Cardiac muscle cell (in vitro differentiated cells and primary cell): ENCODE data around the gene MAPK1. TPM values are rescaled to one million over a fixed set of nuclear protein-coding genes. Genes with fewer than 3 reads are reported as not detected.
"Not testable (repeated sequence)": the region's sequence is repeated elsewhere in the genome, so short reads cannot be mapped to it uniquely, and the experiment has no call there.

Experiments used
- DNase-seq, 2 donors: peaks; one replicate each; pipeline versions ENCODE4 v3.0.0 to v3.0.0-alpha.2; 2010 to 2017; ENCODE audit warnings: low read depth in 1 of 2, low spot score in 1 of 2
- H3K27ac ChIP-seq: fragments of 200-600 bp; sonication (generic); 2 replicates; pipeline ENCODE4 v1.5.1; 2016
- H3K27me3 ChIP-seq: fragments of 200-600 bp; sonication (generic); 2 replicates; pipeline ENCODE4 v1.6.0; 2016; ENCODE audit warnings: control low read depth
- H3K36me3 ChIP-seq: fragments of 200-600 bp; sonication (generic); 2 replicates; pipeline ENCODE4 v1.5.1; 2016; ENCODE audit warnings: control low read depth
- H3K4me1 ChIP-seq: fragments of 200-600 bp; sonication (generic); 2 replicates; pipeline ENCODE4 v1.8.1; 2017; ENCODE audit warnings: low read depth, mild to moderate bottlenecking, mixed run types
- H3K4me3 ChIP-seq: fragments of 200-600 bp; sonication (generic); 2 replicates; pipeline ENCODE4 v1.5.1; 2016; ENCODE audit warnings: mild to moderate bottlenecking
- H3K9me3 ChIP-seq: fragments of 200-600 bp; sonication (generic); 2 replicates; pipeline ENCODE4 v1.5.1; 2017; ENCODE audit warnings: low read depth, mild to moderate bottlenecking, control low read depth
- polyA plus RNA-seq: library from polyadenylated mRNA; unstranded; fragments of >200 nt; fragmentation: Nextera tagmentation; extraction: Ambion mirVana; gene quantifications from 2 replicates; pipeline ENCODE4 v1.2.1, GENCODE V29; 2016
- total RNA-seq: library from RNA; depleted of rRNA; stranded (reverse); fragments of >200 nt; gene quantifications from 2 replicates; pipeline ENCODE4 v1.2.3, GENCODE V29; 2016
- TF ChIP-seq, protein P1 (sequence below): IDR thresholded peaks from 2 replicates; pipeline ENCODE4 v1.5.1; 2012; ENCODE audit warnings: low read depth, mild to moderate bottlenecking, low read length

Gene MAPK1
- total RNA-seq, result 32.7 and 73.2 TPM in 2 replicates
- 72.1 and 92.5 TPM in 2 replicates for polyA plus RNA-seq

DNA sequence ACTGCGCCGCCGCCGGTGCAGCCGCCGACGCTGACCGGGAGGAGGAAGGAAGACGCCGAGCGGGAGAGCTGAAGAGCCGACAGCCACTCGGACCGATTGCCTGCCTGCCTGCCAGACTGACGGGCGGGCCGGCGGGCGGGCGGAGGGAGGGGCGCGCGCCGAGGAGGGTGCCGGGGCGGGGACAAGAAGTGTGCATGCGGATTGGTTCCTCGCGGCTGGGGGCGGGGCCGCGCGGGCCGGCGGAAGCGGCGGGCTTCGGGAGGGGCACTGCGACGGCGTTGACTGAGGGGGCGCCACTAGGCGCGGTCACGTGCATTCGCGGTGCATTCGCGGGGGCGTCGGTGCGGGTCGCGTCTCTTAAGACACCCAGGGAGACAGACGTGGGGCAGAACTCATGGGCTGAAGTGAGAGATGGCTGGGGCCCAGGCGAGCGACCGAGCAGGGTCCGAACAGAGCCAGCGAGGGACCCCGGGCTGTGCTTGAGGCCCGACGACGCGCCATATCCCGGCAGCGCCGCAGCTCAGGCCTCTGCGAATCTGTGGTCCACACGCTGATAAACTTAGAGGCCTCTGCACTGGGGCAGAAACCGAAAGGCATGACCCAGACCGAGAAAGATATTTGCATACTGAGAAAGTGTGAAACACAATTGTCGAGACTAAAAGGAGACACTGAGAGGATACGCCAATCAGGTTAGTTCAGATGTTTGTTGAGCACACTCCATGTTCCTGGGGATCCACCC, at the start of gene MAPK1:
Gene MAPK1 (minus strand): TSS at position 118 of the 739 bp plus-strand sequence. CDS start 205 bp downstream, outside the sequence.
- H3K27me3 ChIP-seq, result no peaks in the 10 kb centered on the region
- DNase-seq, result peak; percentile 92
- H3K9me3 ChIP-seq, result no peaks in the 10 kb centered on the region
- H3K27ac ChIP-seq, result peak within 1 kb of the TSS; percentile 85
- H3K36me3 ChIP-seq, result no peaks in the 10 kb centered on the region
- TF ChIP-seq, protein P1, sequence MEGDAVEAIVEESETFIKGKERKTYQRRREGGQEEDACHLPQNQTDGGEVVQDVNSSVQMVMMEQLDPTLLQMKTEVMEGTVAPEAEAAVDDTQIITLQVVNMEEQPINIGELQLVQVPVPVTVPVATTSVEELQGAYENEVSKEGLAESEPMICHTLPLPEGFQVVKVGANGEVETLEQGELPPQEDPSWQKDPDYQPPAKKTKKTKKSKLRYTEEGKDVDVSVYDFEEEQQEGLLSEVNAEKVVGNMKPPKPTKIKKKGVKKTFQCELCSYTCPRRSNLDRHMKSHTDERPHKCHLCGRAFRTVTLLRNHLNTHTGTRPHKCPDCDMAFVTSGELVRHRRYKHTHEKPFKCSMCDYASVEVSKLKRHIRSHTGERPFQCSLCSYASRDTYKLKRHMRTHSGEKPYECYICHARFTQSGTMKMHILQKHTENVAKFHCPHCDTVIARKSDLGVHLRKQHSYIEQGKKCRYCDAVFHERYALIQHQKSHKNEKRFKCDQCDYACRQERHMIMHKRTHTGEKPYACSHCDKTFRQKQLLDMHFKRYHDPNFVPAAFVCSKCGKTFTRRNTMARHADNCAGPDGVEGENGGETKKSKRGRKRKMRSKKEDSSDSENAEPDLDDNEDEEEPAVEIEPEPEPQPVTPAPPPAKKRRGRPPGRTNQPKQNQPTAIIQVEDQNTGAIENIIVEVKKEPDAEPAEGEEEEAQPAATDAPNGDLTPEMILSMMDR, result no peak
- H3K4me1 ChIP-seq, result peaks cover 25% of the 10 kb centered on the region
- peak within 1 kb of the TSS; percentile 90 for H3K4me3 ChIP-seq

DNA sequence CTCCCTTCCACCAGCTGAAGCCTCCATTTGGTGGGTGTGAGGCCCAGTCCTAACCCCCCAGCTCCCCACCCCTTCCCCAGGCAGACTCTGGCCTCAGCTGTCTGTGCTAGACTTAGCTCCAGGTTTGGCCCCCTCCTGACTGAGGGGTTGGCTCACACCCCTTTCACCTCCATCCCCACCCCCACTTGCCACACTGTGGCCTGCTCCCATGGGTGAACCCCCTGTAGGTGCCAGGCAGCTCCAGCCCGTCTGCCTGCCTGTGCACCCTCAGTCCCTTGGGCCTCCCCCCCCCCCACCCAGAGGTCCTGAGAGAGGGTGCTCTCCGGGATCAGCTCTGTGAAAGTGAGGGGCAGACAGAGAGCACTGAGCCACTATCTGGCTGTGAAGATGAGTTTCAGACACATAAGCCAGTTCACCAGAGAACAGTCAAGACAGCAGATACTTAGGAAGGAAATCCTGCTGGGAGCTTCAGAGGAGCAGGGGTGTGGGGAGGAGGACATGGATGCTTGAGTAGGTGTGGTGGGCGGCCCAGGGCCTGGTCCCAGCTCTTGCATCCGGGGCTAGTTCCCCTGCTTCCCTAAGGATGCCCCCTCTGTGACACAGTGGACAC, 49.0 kb upstream of the MAPK1 start:
- Histone ChIP-seq H3K4me3 (no peak overlapping the region), H3K27ac (no peak overlapping the region), H3K9me3 (no peaks in the 10 kb centered on the region), H3K4me1 (peaks cover 12% of the 10 kb centered on the region), H3K36me3 (no peaks in the 10 kb centered on the region), H3K27me3 (no peaks in the 10 kb centered on the region)
- TF ChIP-seq, protein P1, result no peak
- DNase-seq, result no peak

DNA sequence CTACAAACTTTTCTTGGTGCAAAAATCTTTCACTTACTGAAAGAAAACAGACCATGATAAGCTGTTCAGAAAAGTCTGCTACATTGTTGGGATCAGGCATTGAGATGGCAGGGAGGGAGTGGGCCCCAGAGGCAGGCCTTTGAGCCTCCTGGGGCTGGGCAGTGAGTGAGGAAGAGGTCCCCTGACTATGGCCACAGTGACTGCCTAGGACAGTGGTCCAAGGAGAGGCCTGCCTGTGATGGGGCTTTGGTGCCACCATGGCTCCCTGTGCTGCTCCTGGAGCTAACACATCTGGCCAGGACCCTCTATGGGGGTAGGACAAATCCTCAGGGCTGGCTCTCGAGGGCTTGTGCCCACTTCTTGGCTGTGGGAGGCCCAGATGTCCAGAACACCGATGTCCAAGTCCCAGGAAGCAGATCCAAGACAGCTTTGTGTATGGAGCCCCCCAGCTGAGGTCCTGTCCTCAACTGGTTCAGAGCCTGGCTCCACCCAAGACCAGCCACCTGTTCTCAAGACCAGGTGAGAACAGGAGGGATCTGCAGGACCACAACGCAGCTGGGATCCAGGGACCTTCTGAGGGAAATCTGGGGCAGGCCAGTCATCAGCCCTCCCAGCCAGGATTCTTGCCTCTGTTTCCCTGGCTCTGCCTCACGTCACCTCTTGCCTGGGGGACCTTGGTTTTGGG, 48.3 kb upstream of the MAPK1 start:
- H3K27me3 ChIP-seq, result no peaks in the 10 kb centered on the region
- H3K4me1 ChIP-seq, result peaks cover 12% of the 10 kb centered on the region
- DNase-seq, result no peak

DNA sequence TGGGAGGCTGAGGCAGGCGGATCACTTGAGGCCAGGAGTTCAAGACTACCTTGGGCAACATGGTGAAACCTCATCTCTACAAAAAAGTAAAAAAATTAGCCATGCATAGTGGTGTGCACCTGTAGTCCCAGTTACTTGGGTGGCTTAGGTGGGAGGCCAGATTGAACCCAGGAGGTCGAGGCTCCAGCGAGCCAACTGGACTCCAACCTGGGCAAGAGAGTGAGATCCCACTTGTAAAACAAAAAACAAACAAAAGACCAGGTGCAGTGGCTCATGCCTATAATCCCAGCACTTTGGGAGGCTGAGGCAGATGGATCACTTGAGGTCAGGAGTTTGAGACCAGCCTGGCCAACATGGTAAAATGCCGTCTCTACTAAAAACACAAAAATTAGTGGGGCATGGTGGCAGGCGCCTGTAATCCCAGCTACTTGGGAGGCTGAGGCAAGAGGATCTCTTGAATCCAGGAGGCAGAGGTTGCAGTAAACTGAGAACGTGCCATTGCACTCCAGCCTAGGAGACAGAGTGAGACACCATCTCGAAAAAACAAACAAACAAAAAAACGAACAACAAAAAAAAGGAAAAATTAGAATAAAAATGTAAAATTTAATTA, 46.7 kb upstream of the MAPK1 start:
- not testable (repeated sequence) for H3K27ac ChIP-seq, H3K9me3 ChIP-seq, DNase-seq, H3K27me3 ChIP-seq, H3K4me3 ChIP-seq, H3K36me3 ChIP-seq
- H3K4me1 ChIP-seq, result peaks cover 12% of the 10 kb centered on the region

More for the DNA sequence above, 48.3 kb upstream of the MAPK1 start:
- H3K9me3 ChIP-seq, result no peaks in the 10 kb centered on the region
- H3K27ac ChIP-seq, result no peak overlapping the region
- no peaks in the 10 kb centered on the region for H3K36me3 ChIP-seq
- no peak overlapping the region for H3K4me3 ChIP-seq
- TF ChIP-seq, protein P1, result no peak

DNA sequence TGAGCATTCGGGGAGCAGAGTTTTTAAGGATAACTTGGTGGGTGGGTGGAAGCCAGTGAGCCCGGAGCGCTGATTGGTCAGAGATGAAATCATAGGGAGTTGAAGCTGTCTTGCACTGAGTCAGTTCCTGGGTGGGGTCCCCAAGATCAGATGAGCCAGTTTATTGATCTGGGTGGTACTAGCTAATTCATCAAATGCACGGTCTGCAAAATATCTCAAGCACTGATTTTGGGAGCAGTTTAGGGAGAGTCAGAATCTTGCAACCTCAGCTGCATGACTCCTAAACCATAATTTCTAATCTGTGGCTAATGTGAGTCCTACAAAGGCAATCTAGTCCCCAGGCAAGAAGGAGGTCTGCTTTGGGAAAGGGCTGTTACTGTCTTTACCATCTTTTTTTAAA, 42.9 kb upstream of the MAPK1 start:
- H3K27me3 ChIP-seq, H3K4me3 ChIP-seq, H3K27ac ChIP-seq, H3K9me3 ChIP-seq, H3K36me3 ChIP-seq, H3K4me1 ChIP-seq, DNase-seq: not testable (repeated sequence)

DNA sequence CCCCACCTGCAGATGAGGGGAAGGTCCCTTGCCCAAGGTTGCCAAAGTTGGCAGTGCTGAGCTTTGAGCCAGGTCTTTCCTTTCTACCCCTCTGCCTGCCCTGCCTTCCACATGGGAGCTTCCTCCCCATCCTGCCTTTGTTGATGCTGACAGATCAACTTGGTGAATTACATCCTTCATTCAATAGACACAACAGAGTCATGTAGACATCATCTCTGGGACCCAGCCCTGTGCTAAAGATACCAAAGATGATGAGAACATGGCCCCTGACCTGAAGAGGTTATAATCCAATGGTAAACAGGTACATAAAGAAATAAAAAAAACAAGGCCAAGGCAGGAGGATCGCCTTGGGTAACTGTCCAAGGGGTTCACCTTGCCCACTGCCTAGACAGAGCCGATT, 42.4 kb upstream of the MAPK1 start:
- no peaks in the 10 kb centered on the region for H3K27me3 ChIP-seq
- TF ChIP-seq, protein P1, result no peak
- no peaks in the 10 kb centered on the region for H3K9me3 ChIP-seq
- DNase-seq, result no peak
- no peak overlapping the region for H3K27ac ChIP-seq
- no peak overlapping the region for H3K4me3 ChIP-seq
- no peaks in the 10 kb centered on the region for H3K4me1 ChIP-seq
- H3K36me3 ChIP-seq, result no peaks in the 10 kb centered on the region
